Peyer's patch (tissue), 4 donors: ENCODE data around the gene ADAT1.
A peak's percentile ranks its signal among the peaks of the same experiment; 100 is the strongest.

Experiments used
- CTCF ChIP-seq, 6 experiments: fragments of 450-650 bp in 4 of 6; fragments of 200-600 bp in 2 of 6; sonication (generic) in 1 of 6; IDR thresholded peaks; one replicate each; pipeline ENCODE4 v1.5.1; 2017 to 2019; ENCODE audit warnings: antibody characterized with exemption in 6 of 6, mild to moderate bottlenecking in 3 of 6, moderate library complexity in 1 of 6
- POLR2A ChIP-seq, 2 donors: fragments of 450-650 bp; IDR thresholded peaks; one replicate each; pipeline ENCODE4 v1.5.1; 2017; ENCODE audit warnings: antibody characterized with exemption in 2 of 2, mild to moderate bottlenecking in 2 of 2, moderate library complexity in 2 of 2

GRCh38 chr16:75621170-75621477 is 2.0 kb downstream of the ADAT1 start:
- TF ChIP-seq CTCF (IDR thresholded peaks at IDR 0.05) (peak in 3 of 6 experiments; percentile 19 to 51 (median 46)), POLR2A (IDR thresholded peaks at IDR 0.05) (no peak)
